Neural crest cell (in vitro differentiated cells): ENCODE results near the gene IYD. TPM values are rescaled to one million over a fixed set of nuclear protein-coding genes. Genes with fewer than 3 reads are reported as not detected.

ENCODE experiments used
- DNase-seq: peaks from one replicate; pipeline ENCODE4 v3.0.0; 2021; ENCODE audit warnings: low read depth, mixed read lengths, low spot score
- H3K27ac Mint-ChIP-seq: one replicate; pipeline ENCODE4 v1.8.0; 2021; ENCODE audit warnings: mild to moderate bottlenecking, mixed read lengths; ENCODE audit not compliant: unreplicated experiment
- H3K27me3 Mint-ChIP-seq: 2 replicates; pipeline ENCODE4 v1.8.0; 2021; ENCODE audit warnings: low read depth, mild to moderate bottlenecking, mixed read lengths
- H3K36me3 Mint-ChIP-seq: 2 replicates; pipeline ENCODE4 v1.8.0; 2021; ENCODE audit warnings: low read depth, mild to moderate bottlenecking, mixed read lengths
- H3K4me1 Mint-ChIP-seq: 2 replicates; pipeline ENCODE4 v1.8.0; 2021; ENCODE audit warnings: mixed read lengths
- H3K4me3 Mint-ChIP-seq: one replicate; pipeline ENCODE4 v1.8.0; 2021; ENCODE audit warnings: mild to moderate bottlenecking, mixed read lengths
- H3K9me3 Mint-ChIP-seq: 2 replicates; pipeline ENCODE4 v1.8.0; 2021; ENCODE audit warnings: mixed read lengths
- total RNA-seq: library from RNA; stranded (reverse); gene quantifications from 2 replicates; pipeline ENCODE4 v1.2.1, GENCODE V29; 2021
- TF ChIP-seq, protein P1 (sequence below): fragments of 200-600 bp; sonication (generic); conservative IDR thresholded peaks from 2 replicates; pipeline ENCODE4 v1.5.0; 2021; ENCODE audit warnings: antibody characterized with exemption, mild to moderate bottlenecking

Gene IYD
- total RNA-seq, 1 donor from 2014 or later, result not detected

DNA sequence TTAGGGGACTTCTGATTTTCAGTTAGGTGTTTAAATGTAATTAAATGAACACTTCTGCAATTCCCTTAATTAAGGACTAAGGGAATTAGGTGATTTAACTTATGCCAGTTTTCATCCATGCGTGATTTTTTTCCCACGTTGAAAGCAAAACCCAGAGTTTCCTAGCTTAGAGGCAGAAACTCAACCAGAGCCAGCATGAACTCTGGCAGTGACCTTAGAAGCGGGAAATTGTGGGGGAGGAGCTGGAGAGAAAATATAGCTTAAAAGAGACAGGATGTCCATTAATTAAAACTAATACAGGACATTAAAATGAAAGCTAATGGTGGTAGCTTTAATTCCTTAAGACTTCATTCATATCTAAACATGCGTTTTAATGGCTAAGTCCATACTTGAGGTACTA is 41.6 kb downstream of the IYD start:
- no peaks in the 10 kb centered on the region for H3K27me3 Mint-ChIP-seq
- H3K27ac Mint-ChIP-seq, result no peak overlapping the region
- no peaks in the 10 kb centered on the region for H3K36me3 Mint-ChIP-seq
- H3K4me1 Mint-ChIP-seq, result peaks cover 16% of the 10 kb centered on the region
- TF ChIP-seq, protein P1, sequence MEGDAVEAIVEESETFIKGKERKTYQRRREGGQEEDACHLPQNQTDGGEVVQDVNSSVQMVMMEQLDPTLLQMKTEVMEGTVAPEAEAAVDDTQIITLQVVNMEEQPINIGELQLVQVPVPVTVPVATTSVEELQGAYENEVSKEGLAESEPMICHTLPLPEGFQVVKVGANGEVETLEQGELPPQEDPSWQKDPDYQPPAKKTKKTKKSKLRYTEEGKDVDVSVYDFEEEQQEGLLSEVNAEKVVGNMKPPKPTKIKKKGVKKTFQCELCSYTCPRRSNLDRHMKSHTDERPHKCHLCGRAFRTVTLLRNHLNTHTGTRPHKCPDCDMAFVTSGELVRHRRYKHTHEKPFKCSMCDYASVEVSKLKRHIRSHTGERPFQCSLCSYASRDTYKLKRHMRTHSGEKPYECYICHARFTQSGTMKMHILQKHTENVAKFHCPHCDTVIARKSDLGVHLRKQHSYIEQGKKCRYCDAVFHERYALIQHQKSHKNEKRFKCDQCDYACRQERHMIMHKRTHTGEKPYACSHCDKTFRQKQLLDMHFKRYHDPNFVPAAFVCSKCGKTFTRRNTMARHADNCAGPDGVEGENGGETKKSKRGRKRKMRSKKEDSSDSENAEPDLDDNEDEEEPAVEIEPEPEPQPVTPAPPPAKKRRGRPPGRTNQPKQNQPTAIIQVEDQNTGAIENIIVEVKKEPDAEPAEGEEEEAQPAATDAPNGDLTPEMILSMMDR, result no peak
- peaks cover 3% of the 10 kb centered on the region for H3K9me3 Mint-ChIP-seq
- no peak for DNase-seq
- no peak overlapping the region for H3K4me3 Mint-ChIP-seq

GRCh38 chr6:150410906-150411305 is 42.1 kb downstream of the IYD start:
- DNase-seq, result no peak
- TF ChIP-seq, protein P1, result no peak
- Mint-ChIP-seq H3K27ac (no peak overlapping the region), H3K9me3 (peaks cover 3% of the 10 kb centered on the region), H3K36me3 (no peaks in the 10 kb centered on the region), H3K4me3 (no peak overlapping the region), H3K27me3 (peaks cover 2% of the 10 kb centered on the region), H3K4me1 (peaks cover 16% of the 10 kb centered on the region)

DNA sequence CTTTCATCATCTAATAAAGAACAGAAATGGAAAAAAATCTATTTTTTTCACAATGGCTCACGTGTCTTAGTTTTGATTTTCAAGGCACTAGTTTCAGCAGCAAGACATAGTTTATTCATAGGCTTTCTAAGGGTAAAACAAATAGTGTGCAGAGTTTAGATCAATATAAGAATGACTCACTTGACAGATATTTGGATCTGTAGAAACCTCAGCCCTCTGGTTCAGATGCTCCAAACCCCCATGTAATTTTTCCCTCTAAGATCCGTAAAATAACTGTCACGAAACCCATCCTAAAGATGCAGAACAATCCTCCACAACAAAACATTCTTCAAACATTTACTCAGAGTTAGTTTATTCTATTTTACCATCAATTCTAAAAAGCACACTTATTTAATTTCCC is 43.4 kb downstream of the IYD start:
- no peak for DNase-seq
- Mint-ChIP-seq H3K27ac (no peak overlapping the region), H3K36me3 (no peaks in the 10 kb centered on the region), H3K4me1 (peaks cover 16% of the 10 kb centered on the region), H3K9me3 (peaks cover 3% of the 10 kb centered on the region), H3K4me3 (no peak overlapping the region), H3K27me3 (peaks cover 5% of the 10 kb centered on the region)
- TF ChIP-seq, protein P1, result no peak

- TF ChIP-seq, protein P1, result no peak
- peaks cover 3% of the 10 kb centered on the region for H3K9me3 Mint-ChIP-seq
- peaks cover 5% of the 10 kb centered on the region for H3K27me3 Mint-ChIP-seq
- H3K4me1 Mint-ChIP-seq, result peaks cover 19% of the 10 kb centered on the region
- DNase-seq, result no peak
- no peak overlapping the region for H3K4me3 Mint-ChIP-seq
- H3K27ac Mint-ChIP-seq, result no peak overlapping the region
- H3K36me3 Mint-ChIP-seq, result no peaks in the 10 kb centered on the region
Observed at GRCh38 chr6:150413198-150413597, 44.4 kb downstream of the IYD start.

DNA sequence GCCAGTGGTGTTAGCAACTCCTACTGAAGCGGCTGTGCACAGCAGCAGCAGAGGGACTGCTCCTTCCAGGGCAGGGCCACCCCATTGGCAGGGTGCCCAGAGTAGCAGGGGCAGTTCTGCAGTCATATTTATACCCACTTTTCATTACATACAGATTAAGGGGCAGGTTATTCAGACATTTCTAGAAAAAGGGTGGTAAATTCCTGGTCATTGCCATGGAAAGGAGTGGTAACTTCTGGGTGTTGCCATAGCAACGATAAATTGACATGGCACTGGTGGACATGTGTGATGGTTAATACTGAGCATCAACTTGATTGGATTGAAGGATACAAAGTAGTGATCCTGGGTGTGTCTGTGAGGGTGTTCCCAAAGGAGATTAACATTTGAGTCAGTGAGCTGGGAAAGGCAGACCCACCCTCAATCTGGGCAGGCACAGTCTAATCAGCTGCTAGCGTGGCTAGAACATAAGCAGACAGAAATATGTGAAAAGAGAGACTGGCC is 45.0 kb downstream of the IYD start:
- Mint-ChIP-seq H3K9me3 (peaks cover 3% of the 10 kb centered on the region), H3K4me3 (no peak overlapping the region), H3K27ac (no peak overlapping the region), H3K27me3 (peaks cover 5% of the 10 kb centered on the region), H3K4me1 (peaks cover 25% of the 10 kb centered on the region), H3K36me3 (no peaks in the 10 kb centered on the region)
- TF ChIP-seq, protein P1, result no peak
- DNase-seq, result no peak
